H9 (cell line): ENCODE measurements around the gene CYP26A1. TPM values are rescaled to one million over a fixed set of nuclear protein-coding genes. Genes with fewer than 3 reads are reported as not detected.
A peak's percentile ranks its signal among the peaks of the same experiment; 100 is the strongest.

Source experiments
- DNase-seq: peaks from one replicate; pipeline ENCODE4 v3.0.0-alpha.2; 2017
- H2AFZ ChIP-seq: one replicate; pipeline ENCODE4 v1.6.1; 2013; ENCODE audit warnings: mild to moderate bottlenecking, low read length, control low read depth, moderate library complexity
- H2AK5ac ChIP-seq: 2 replicates; pipeline ENCODE4 v1.6.1; 2013; ENCODE audit warnings: low read length, control low read depth, mixed read lengths; ENCODE audit not compliant: insufficient read length
- H2BK120ac ChIP-seq: one replicate; pipeline ENCODE4 v1.6.1; 2013; ENCODE audit warnings: low read depth, mild to moderate bottlenecking, low read length, control low read depth, inconsistent platforms; ENCODE audit not compliant: poor library complexity, severe bottlenecking
- H2BK12ac ChIP-seq: 2 replicates; pipeline ENCODE4 v1.6.1; 2013; ENCODE audit warnings: low read length, control low read depth, mixed read lengths, low read depth; ENCODE audit not compliant: insufficient read length
- H2BK15ac ChIP-seq: 2 replicates; pipeline ENCODE4 v1.6.1; 2013; ENCODE audit warnings: low read depth, low read length, control low read depth
- H2BK20ac ChIP-seq: one replicate; pipeline ENCODE4 v1.6.1; 2013; ENCODE audit warnings: low read depth, mild to moderate bottlenecking, low read length, control low read depth, inconsistent platforms; ENCODE audit not compliant: poor library complexity, severe bottlenecking
- H2BK5ac ChIP-seq: 2 replicates; pipeline ENCODE4 v1.6.1; 2013; ENCODE audit warnings: low read length, control low read depth, mixed read lengths; ENCODE audit not compliant: insufficient read length
- H3K14ac ChIP-seq: 2 replicates; pipeline ENCODE4 v1.6.1; 2013; ENCODE audit warnings: low read length, control low read depth; ENCODE audit not compliant: insufficient read depth
- H3K18ac ChIP-seq: 2 replicates; pipeline ENCODE4 v1.6.1; 2013; ENCODE audit warnings: low read depth, mild to moderate bottlenecking, mixed read lengths, low read length, control low read depth; ENCODE audit not compliant: insufficient read length
- H3K23ac ChIP-seq: 2 replicates; pipeline ENCODE4 v1.6.1; 2013; ENCODE audit warnings: low read length, control low read depth, mixed read lengths, low read depth; ENCODE audit not compliant: insufficient read length
- H3K23me2 ChIP-seq: 2 replicates; pipeline ENCODE4 v1.6.1; 2013; ENCODE audit warnings: low read depth, mild to moderate bottlenecking, mixed read lengths, low read length, control low read depth; ENCODE audit not compliant: insufficient read length, poor library complexity, severe bottlenecking
- H3K27ac ChIP-seq: 2 replicates; pipeline ENCODE4 v1.5.1; 2013; ENCODE audit warnings: low read length, control low read depth, mixed read lengths, low read depth; ENCODE audit not compliant: insufficient read length
- H3K27me3 ChIP-seq: 2 replicates; pipeline ENCODE4 v1.6.1; 2013; ENCODE audit warnings: low read length, control low read depth, inconsistent platforms; ENCODE audit not compliant: insufficient read depth
- H3K4ac ChIP-seq: 2 replicates; pipeline ENCODE4 v1.6.1; 2013; ENCODE audit warnings: low read depth, mild to moderate bottlenecking, control low read depth, inconsistent platforms, low read length, moderate library complexity
- H3K4me1 ChIP-seq: 2 replicates; pipeline ENCODE4 v1.6.1; 2013; ENCODE audit warnings: low read length, control low read depth, inconsistent platforms; ENCODE audit not compliant: insufficient read depth
- H3K4me2 ChIP-seq: 2 replicates; pipeline ENCODE4 v1.6.1; 2013; ENCODE audit warnings: low read length, control low read depth, mixed read lengths; ENCODE audit not compliant: insufficient read length, insufficient read depth
- H3K56ac ChIP-seq: 2 replicates; pipeline ENCODE4 v1.6.1; 2013; ENCODE audit warnings: low read depth, mild to moderate bottlenecking, mixed read lengths, low read length, control low read depth; ENCODE audit not compliant: insufficient read length
- H3K79me1 ChIP-seq: 2 replicates; pipeline ENCODE4 v1.6.1; 2013; ENCODE audit warnings: low read depth, mild to moderate bottlenecking, moderate library complexity, low read length, control low read depth, inconsistent platforms; ENCODE audit not compliant: insufficient read depth, poor library complexity, severe bottlenecking
- H3K79me2 ChIP-seq: 2 replicates; pipeline ENCODE4 v1.6.1; 2013; ENCODE audit warnings: low read length, control low read depth, inconsistent platforms; ENCODE audit not compliant: insufficient read depth
- H3K9ac ChIP-seq: 2 replicates; pipeline ENCODE4 v1.6.1; 2013; ENCODE audit warnings: low read length, control low read depth, mixed read lengths; ENCODE audit not compliant: insufficient read length; ENCODE audit errors: extremely low read depth
- H3K9me3 ChIP-seq: one replicate; pipeline ENCODE4 v1.6.1; 2013; ENCODE audit warnings: low read depth, low read length, inconsistent platforms; ENCODE audit not compliant: control insufficient read depth
- H3T11ph ChIP-seq: one replicate; pipeline ENCODE4 v1.6.1; 2013; ENCODE audit warnings: mild to moderate bottlenecking, low read length, control low read depth, inconsistent platforms
- H4K20me1 ChIP-seq: one replicate; pipeline ENCODE4 v1.6.1; 2013; ENCODE audit not compliant: control insufficient read depth, insufficient read length, insufficient read depth
- H4K5ac ChIP-seq: 2 replicates; pipeline ENCODE4 v1.6.1; 2013; ENCODE audit warnings: low read depth, mild to moderate bottlenecking, mixed read lengths, low read length, control low read depth; ENCODE audit not compliant: insufficient read length
- H4K8ac ChIP-seq: replicated peaks from 2 replicates; pipeline ENCODE4 v1.6.1; 2013; ENCODE audit warnings: low read length, control low read depth, mixed read lengths, low read depth; ENCODE audit not compliant: insufficient read length
- H4K91ac ChIP-seq: 2 replicates; pipeline ENCODE4 v1.6.1; 2013; ENCODE audit warnings: low read depth, mild to moderate bottlenecking, moderate library complexity, mixed read lengths, low read length, control low read depth; ENCODE audit not compliant: insufficient read length
- H3K27ac Mint-ChIP-seq, 3 experiments: 2 replicates in 2 of 3; 3 replicates in 1 of 3; pipeline ENCODE4 v1.8.0; 2020 to 2021; ENCODE audit warnings: mixed read lengths in 3 of 3, mild to moderate bottlenecking in 1 of 3, moderate library complexity in 1 of 3
- H3K27me3 Mint-ChIP-seq: 2 replicates; pipeline ENCODE4 v1.8.0; 2021; ENCODE audit warnings: low read depth, mild to moderate bottlenecking, moderate library complexity, mixed read lengths
- H3K36me3 Mint-ChIP-seq, 3 experiments: 2 replicates in 2 of 3; 3 replicates in 1 of 3; pipeline ENCODE4 v1.8.0; 2020 to 2021; ENCODE audit warnings: low read depth in 3 of 3, mixed read lengths in 3 of 3; ENCODE audit not compliant: insufficient read depth in 1 of 3
- H3K4me1 Mint-ChIP-seq, 2 experiments: 2 replicates each; pipeline ENCODE4 v1.8.0; 2020; ENCODE audit warnings: mixed read lengths in 2 of 2
- H3K4me3 Mint-ChIP-seq, 2 experiments: 2 replicates in 1 of 2; 3 replicates in 1 of 2; pipeline ENCODE4 v1.8.0; 2020 to 2021; ENCODE audit warnings: mild to moderate bottlenecking in 2 of 2, mixed read lengths in 2 of 2, moderate library complexity in 1 of 2
- H3K9me3 Mint-ChIP-seq, 2 experiments: 2 replicates in 1 of 2; 3 replicates in 1 of 2; pipeline ENCODE4 v1.8.0; 2020; ENCODE audit warnings: mild to moderate bottlenecking in 2 of 2, mixed read lengths in 2 of 2, moderate library complexity in 1 of 2
- CTCF ChIP-seq: fragments of 200-600 bp; sonication (generic); conservative IDR thresholded peaks from 3 replicates; pipeline ENCODE4 v1.8.0; 2021; ENCODE audit warnings: antibody characterized with exemption, mild to moderate bottlenecking
- WGBS: extraction: QIAGEN DNeasy Blood & Tissue Kit; methylation state at CpG from one replicate; pipeline ENCODE4 v1.1.7; 2013; ENCODE audit warnings: missing lambda C conversion rate, low lambda C conversion rate, mixed read lengths; ENCODE audit not compliant: insufficient read length; ENCODE audit errors: extremely low coverage; 5-methylcytosine and 5-hydroxymethylcytosine counted together
- total RNA-seq: library from RNA; stranded (reverse); gene quantifications from 2 replicates; pipeline ENCODE4 v1.2.1, GENCODE V29; 2021

The CYP26A1 gene
- total RNA-seq, 1 experiment from 2014 or later: 72.1 TPM

- Histone ChIP-seq H2BK120ac (no peak overlapping the region), H3K23ac (no peak overlapping the region), H2AK5ac (no peak overlapping the region), H3K79me2 (no peaks in the 10 kb centered on the region), H3K9me3 (no peaks in the 10 kb centered on the region), H4K8ac (no peak overlapping the region), H3K56ac (no peak overlapping the region), H3K27ac (no peak overlapping the region), H3T11ph (no peak overlapping the region), H3K79me1 (no peaks in the 10 kb centered on the region), H4K20me1 (no peaks in the 10 kb centered on the region), H2BK5ac (no peak overlapping the region), H3K14ac (no peak overlapping the region), H4K91ac (no peak overlapping the region), H3K23me2 (peaks cover 6% of the 10 kb centered on the region), H3K9ac (no peak overlapping the region), H3K27me3 (peaks cover 94% of the 10 kb centered on the region), H3K18ac (no peak overlapping the region), H3K4me1 (no peaks in the 10 kb centered on the region), H3K4ac (no peak overlapping the region), H3K4me2 (peak overlapping the region; percentile 38), H2BK12ac (no peak overlapping the region), H4K5ac (no peak overlapping the region), H2AFZ (no peak overlapping the region), H2BK15ac (no peak overlapping the region), H2BK20ac (no peak overlapping the region)
- H3K27ac Mint-ChIP-seq: no peak overlapping the region
- peaks cover 3 to 6% of the 10 kb centered on the region in 2 experiments; a peak in 3 of 5 replicates for H3K9me3 Mint-ChIP-seq
- peaks cover 0 to 4% (median 4%) of the 10 kb centered on the region in 3 experiments; a peak in 4 of 7 replicates for H3K36me3 Mint-ChIP-seq
- TF ChIP-seq CTCF: peak; percentile 44; the same call in 2 of the 3 replicates
- DNase-seq: peak; percentile 69
- peaks cover 27 to 56% of the 10 kb centered on the region in 2 experiments for H3K4me1 Mint-ChIP-seq
- H3K27me3 Mint-ChIP-seq: peaks cover 98% of the 10 kb centered on the region
- peak overlapping the region; percentile 58 to 75 for H3K4me3 Mint-ChIP-seq
- no CpG with 5 or more reads among the region's 81 CpGs for WGBS
Observed at GRCh38 chr10:93065675-93066543, 7.8 kb upstream of the CYP26A1 start.
